Right ventricle myocardium inferior (tissue), 1 donor: ENCODE results near the gene BEST1. TPM values are rescaled to one million over a fixed set of nuclear protein-coding genes. Genes with fewer than 3 reads are reported as not detected.

ENCODE experiments used
- ATAC-seq: fragments of 200-7000 bp; cut with Tn5 transposase; one replicate; pipeline ENCODE4 v1.9.1; 2020; ENCODE audit warnings: mild to moderate bottlenecking, moderate library complexity
- DNase-seq: peaks from one replicate; pipeline ENCODE4 v3.0.0; 2021; ENCODE audit errors: missing footprints
- intact Hi-C: fragments of 100-400 bp; cut with DNase I; formaldehyde crosslinking; loops from one replicate; pipeline ENCODE4 v1.11.0; 2022
- total RNA-seq: library from RNA; stranded (reverse); fragmentation: NEBNext Ultra II Directional; extraction: Animal tissue kit (Norgen Biotek cat#: 25700); gene quantifications from one replicate; pipeline ENCODE4 v1.2.1, GENCODE V29; 2021
- donor health status: DM: no; HTN: yes; CAD: no; lungs with severe emphysema.

Gene BEST1
- total RNA-seq, 1 donor from 2014 or later, result 1.9 TPM

- ATAC-seq, result no peak
- intact Hi-C loops, result loop anchor here (5.0 kb wide), 2 partner anchors 137 to 153 kb away; partner anchors contain the start of gene FADS1
- DNase-seq, result no peak
These were observed 19.9 kb downstream of the BEST1 start for GRCh38 chr11:61969838-61970662.

- DNase-seq, result peak; percentile 96
- intact Hi-C loops, result loop anchor here (5.0 kb wide), 1 partner anchor 136 kb away; no protein-coding TSS in a partner anchor
- peak; percentile 70 for ATAC-seq
These were observed 21.3 kb downstream of the BEST1 start for GRCh38 chr11:61971248-61972111.

DNA sequence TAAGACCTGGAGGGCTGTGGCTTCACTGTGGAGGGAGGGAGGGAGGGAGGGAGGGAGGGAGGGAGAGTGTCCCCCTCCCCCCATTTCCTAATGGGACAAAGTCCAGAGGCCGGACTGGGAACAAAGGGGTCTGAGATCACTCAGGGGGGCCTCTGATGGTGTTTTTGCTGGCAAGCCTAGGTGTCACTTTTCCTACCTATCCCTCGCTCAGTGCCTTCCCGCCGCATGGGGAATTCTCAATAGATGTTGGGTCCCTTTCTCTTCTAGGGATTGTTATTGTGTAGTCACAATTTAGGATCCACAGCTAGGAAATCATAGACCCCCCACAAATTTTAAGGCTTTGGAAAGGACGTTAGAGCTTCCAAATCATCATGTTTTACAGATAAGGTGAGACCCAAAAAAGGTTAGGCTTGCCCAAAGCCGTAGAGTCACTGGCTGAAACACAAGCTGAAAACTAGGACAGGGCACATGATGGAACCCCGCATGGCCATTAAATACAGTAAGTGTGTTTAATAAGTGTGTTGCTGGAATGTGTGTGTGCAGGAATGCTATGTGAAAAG is 22.0 kb downstream of the BEST1 start:
- intact Hi-C loops, result loop anchor here (5.0 kb wide), 1 partner anchor 135 kb away; no protein-coding TSS in a partner anchor
- DNase-seq (no peak), ATAC-seq (no peak)

DNA sequence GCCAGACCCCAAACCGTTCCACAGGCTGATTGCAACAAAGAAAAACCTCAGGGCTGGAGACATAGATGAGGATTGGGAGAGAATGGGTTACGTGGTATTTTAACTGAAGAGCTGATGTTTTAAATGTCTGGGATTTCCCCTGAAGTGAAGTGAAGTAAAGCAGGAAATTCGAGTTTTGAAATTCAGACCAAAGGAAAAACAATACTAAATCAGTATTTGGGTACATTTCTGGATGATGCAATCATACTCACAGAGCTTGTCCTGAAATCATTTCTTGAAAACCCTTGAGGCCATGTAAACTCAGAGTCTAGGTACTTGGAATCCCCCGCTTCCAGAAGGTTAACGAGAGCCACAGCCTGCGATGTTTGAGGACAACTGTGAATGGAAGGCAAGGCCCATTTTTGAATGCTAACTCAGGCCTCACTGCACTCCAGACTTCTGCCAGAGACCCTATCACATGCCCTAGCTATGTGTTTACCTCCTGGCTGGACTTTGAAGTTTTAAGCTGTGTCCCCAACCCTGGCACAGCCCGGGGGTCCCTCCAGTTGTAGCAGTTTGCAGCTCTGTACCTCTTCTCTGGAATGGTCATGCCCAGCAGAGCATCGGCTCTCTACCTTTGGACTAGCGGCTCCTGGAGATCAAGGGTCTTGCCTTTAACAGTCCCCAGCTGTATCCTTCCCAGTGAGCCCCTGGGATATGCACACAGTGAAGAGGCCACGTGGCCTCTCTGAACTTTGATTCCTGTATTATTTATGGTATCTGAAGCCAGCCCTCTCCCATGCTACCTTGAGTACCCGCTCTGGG is 22.7 kb downstream of the BEST1 start:
- ATAC-seq, result peak; percentile 27
- peak; percentile 55 for DNase-seq
- intact Hi-C loops, result loop anchor here (5.0 kb wide), 1 partner anchor 134 kb away; no protein-coding TSS in a partner anchor

GRCh38 chr11:61973476-61974162 is 23.5 kb downstream of the BEST1 start:
- DNase-seq, result peak; percentile 63
- intact Hi-C loops, result loop anchor here (5.0 kb wide), 1 partner anchor 134 kb away; no protein-coding TSS in a partner anchor
- no peak for ATAC-seq

DNA sequence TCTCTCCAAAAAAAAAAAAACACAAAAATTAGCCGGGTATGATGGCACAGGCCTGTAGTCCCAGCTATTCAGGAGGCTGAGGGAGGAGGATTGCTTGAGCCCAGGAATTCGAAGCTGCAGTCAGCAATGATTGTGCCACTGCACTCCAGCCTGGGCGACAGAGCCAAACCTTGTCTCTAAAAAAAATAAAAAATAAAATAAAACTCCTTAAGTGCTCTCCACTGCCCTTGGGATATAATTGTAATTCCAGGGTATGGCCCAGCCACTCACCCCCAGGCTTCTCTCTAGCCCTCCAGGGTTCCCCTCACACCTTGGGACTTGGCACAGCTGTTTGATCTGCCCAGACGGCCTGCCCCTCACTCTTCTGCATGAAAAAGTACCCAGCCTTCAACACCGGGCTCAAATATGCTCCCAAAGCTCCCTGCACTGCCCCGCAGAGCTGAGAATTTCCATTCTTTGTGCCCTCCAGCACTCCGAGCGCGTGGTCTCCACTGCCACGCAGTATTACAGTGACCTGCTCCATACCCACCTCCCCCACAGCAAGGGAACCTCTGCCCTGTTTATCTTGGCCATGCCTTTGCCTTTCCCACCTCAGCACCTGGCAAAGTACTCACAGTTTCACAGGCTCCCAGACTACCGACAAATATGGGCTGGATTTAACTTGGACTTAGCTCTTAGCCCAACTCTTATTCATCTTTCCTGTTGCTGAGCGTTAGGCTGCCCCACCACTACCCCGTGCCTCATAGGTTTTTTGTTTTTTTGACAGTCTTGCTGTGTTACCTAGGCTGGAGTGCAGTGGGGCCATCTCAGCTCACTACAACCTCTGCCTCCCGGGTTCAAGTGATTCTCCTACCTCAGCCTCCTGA is 24.8 kb downstream of the BEST1 start:
- no peak for ATAC-seq
- intact Hi-C loops, result loop anchor here (5.0 kb wide), 1 partner anchor 132 kb away; no protein-coding TSS in a partner anchor
- no peak for DNase-seq

DNA sequence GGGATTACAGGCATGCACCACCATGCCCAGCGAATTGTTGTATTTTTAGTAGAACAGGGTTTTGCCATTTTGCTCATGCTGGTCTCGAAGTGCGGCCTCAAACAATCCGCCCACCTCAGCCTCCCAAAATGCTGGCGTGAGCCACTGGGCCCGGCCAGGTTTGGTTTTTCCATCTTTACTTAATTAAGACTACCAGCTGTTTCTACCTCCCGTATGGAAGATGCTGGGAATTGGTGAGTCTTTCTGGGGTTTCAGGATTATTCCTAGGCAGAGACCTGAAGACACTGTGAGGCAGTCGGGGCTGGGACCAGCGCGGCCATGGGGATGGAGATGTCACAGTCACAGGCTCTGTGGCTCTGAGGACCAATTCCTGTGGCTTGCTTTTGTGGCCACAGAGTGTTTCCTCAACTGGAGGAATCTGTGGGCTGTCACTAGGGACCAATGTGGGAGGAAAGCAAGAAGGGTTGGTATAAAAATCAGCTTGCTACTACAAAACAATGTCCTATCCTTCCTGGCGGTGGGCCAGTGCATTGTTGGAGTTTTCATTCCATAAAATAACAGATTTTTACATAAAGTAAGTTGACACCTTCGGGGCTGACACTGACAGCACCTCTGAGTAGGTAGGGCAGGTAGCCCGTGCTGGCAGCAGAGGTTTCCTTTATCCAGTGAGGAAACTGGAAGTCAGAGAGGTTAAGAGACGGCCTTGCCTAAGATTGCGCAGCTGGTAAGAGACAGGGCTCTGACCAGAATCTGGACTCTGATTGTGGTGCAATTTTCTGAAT is 25.7 kb downstream of the BEST1 start:
- intact Hi-C loops, result no loop called here
- ATAC-seq (no peak), DNase-seq (peak; percentile 40)

DNA sequence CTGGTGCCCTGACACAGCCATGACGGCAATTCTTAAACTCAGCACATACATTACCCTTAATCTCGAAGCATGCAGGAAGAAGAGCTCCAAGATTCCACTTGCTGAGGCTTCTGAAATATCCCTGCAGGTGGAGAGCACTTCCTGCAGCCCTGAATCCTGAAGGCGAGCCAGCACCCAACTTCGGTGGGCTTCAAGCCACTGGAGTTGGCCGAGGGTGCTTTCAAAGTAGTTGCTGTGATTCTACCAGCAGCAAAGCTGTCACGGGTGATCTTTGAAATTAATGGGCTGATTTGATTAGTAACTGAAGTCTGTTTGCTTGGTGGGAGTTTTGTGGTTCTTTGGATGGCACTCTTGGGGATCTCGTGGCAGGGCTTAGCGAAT is 26.3 kb downstream of the BEST1 start:
- intact Hi-C loops, result no loop called here
- DNase-seq (no peak), ATAC-seq (no peak)

- intact Hi-C loops, result no loop called here
- ATAC-seq (no peak), DNase-seq (peak; percentile 42)
These were observed 26.8 kb downstream of the BEST1 start for GRCh38 chr11:61976813-61977475.

DNA sequence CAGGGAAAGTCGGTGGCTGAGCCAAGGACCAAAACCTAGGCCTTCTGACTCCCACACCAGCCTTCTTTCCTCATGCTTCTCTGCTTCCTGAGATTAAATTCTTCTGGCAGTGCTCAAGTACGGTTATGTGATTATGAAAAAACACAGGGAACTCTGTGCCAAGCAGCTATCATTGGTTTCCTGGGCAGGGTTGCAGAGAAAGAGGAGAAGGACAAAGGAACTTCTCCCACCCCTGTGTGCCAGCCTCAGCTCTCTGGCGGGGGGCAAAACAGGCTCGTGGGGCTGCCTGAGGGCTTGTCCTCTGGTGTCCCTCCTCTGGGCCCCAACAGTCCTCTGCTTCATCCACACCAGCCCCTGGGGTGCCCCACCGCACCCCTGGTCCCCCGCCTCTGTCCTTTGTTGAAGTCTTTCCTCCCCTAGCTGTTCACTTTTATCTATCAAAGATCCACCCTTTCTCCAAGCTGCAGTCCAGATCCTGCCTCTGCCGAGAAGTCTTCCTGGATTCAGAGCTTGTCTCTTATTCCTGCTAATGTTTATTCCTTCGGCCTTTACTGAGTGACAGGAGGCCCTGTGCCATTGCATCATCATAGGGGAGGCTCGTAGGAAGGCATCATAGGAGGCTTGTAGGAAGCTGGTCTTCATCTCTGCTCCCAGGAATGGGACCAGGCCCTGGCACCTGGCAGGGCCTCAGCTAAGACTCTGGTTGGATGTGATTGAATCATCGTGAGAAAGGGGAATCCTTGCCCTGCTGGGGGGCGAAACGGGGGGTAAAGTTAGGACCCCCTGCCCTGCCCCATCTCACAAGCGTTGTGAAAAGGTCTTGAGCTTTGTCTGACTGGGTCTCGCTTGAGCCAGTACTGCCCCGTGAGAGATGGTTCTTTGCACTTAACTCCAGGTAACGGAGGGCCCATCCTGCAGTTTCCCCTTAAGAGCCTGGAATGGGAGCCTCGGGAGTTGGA is 28.8 kb downstream of the BEST1 start:
- peak; percentile 62 for ATAC-seq
- intact Hi-C loops, result no loop called here
- no peak for DNase-seq

GRCh38 chr11:61980783-61981541 is 30.8 kb downstream of the BEST1 start:
- ATAC-seq (no peak), DNase-seq (no peak)
- intact Hi-C loops, result no loop called here

DNA sequence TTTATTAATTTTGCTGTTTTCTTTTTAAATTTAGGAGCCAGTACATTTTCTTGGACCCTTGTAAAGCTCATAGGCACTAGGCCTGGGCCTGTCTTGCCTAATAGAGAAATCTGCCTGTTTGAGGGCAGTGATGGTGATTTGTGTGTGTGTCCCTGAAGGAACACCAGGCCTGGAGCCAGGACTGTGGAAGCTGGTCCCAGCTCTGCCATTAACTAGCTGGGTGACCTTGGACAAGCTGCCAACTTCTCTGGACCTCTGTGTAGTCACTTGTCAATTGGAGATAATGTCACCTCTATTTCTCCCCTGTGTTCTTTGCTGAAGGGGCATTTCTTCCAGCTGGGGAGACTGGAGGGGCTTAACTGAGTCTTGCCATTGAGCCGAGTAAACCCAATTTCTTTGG is 33.3 kb downstream of the BEST1 start:
- peak; percentile 43 for DNase-seq
- intact Hi-C loops, result no loop called here
- ATAC-seq, result peak; percentile 77

GRCh38 chr11:61985869-61986268 is 35.7 kb downstream of the BEST1 start:
- DNase-seq (no peak), ATAC-seq (no peak)
- intact Hi-C loops, result no loop called here

- intact Hi-C loops, result no loop called here
- no peak for ATAC-seq
- DNase-seq, result no peak
These were observed 44.8 kb downstream of the BEST1 start for GRCh38 chr11:61994981-61995380.
